K562 (cell line): Measurements from ENCODE around the gene CGNL1.

Source experiments
- DNMT1 ChIP-seq: fragments of 450-650 bp; IDR thresholded peaks from 2 replicates; pipeline ENCODE4 v1.6.1; 2016; ENCODE audit warnings: antibody characterized with exemption, mild to moderate bottlenecking
- E2F5 ChIP-seq: sonication (generic); formaldehyde crosslinking; IDR thresholded peaks from 2 replicates; pipeline ENCODE4 v1.8.0; 2022; ENCODE audit warnings: mild to moderate bottlenecking, missing genetic modification reagents
- FOXM1 ChIP-seq, 2 experiments: fragments of 450-650 bp in 1 of 2; sonication (generic) in 1 of 2; formaldehyde crosslinking in 1 of 2; IDR thresholded peaks; 2 replicates each; pipeline versions ENCODE4 v1.6.1 to v1.9.0; 2017 to 2022; ENCODE audit warnings: low read depth in 2 of 2, mild to moderate bottlenecking in 2 of 2, missing genetic modification reagents in 1 of 2, moderate library complexity in 1 of 2
- JUN ChIP-seq, 2 experiments: sonication (generic) in 1 of 2; formaldehyde crosslinking in 1 of 2; IDR thresholded peaks; 2 replicates each; pipeline versions ENCODE4 v1.6.1 to v1.8.0; 2012 to 2022; ENCODE audit warnings: borderline replicate concordance in 2 of 2, mild to moderate bottlenecking in 2 of 2, improper control_type of control experiment in 1 of 2, low read depth in 1 of 2, low read length in 1 of 2, missing genetic modification reagents in 1 of 2
- KAT2B ChIP-seq: IDR thresholded peaks from one replicate; pipeline ENCODE4 v1.6.1; 2012; ENCODE audit warnings: low read depth, mild to moderate bottlenecking, control low read depth, inconsistent platforms, low read length, moderate library complexity
- NFYB ChIP-seq: IDR thresholded peaks from 2 replicates; pipeline ENCODE4 v1.6.1; 2011; ENCODE audit warnings: mild to moderate bottlenecking, moderate library complexity; ENCODE audit not compliant: insufficient read length; ENCODE audit errors: extremely low read depth
- POLR2H ChIP-seq: IDR thresholded peaks from 2 replicates; pipeline ENCODE4 v1.6.1; 2016; ENCODE audit warnings: missing genetic modification characterization, low read depth, mild to moderate bottlenecking, control low read depth, missing compliant biosample characterization, moderate library complexity
- SMARCB1 ChIP-seq: IDR thresholded peaks from 2 replicates; pipeline ENCODE4 v1.6.1; 2011; ENCODE audit warnings: improper control_type of control experiment, low read depth; ENCODE audit not compliant: insufficient read length
- TF ChIP-seq, protein P1 (sequence below): fragments of 250-450 bp; sonication (Bioruptor Pico); IDR thresholded peaks from 2 replicates; pipeline ENCODE4 v1.6.1; 2021; ENCODE audit warnings: mild to moderate bottlenecking

GRCh38 chr15:57486833-57487232, 110.5 kb downstream of the CGNL1 start:
- TF ChIP-seq POLR2H (no peak), FOXM1 (IDR thresholded peaks at IDR 0.05; ENCODE audit: low read depth) (no peak), FOXM1 (CRISPR knock-in tag; IDR thresholded peaks at IDR 0.05; ENCODE audit: low read depth) (no peak), SMARCB1 (no peak), KAT2B (no peak), JUN (IDR thresholded peaks at IDR 0.05; ENCODE audit: borderline replicate concordance, low read depth, low read length) (no peak), JUN (CRISPR knock-in tag; IDR thresholded peaks at IDR 0.05; ENCODE audit: borderline replicate concordance) (no peak), NFYB (no peak), E2F5 (CRISPR knock-in tag) (no peak), DNMT1 (no peak)
- TF ChIP-seq, protein P1, sequence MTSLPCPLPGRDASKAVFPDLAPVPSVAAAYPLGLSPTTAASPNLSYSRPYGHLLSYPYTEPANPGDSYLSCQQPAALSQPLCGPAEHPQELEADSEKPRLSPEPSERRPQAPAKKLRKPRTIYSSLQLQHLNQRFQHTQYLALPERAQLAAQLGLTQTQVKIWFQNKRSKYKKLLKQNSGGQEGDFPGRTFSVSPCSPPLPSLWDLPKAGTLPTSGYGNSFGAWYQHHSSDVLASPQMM (CRISPR knock-in tag): no peak
